ENCODE results near the gene TMEM31.

Gene TMEM31

GRCh38 chrX:103687696-103688201 is 23.0 kb upstream of the TMEM31 start:
- Histone ChIP-seq H3K9ac (ENCODE audit: low read length) (peak overlapping the region; percentile 91), H3K9me3 (ENCODE audit: control insufficient read depth, low read length) (no peaks in the 10 kb centered on the region), H3K27me3 (ENCODE audit: control insufficient read depth, insufficient read depth, low read length) (no peaks in the 10 kb centered on the region), H3K4me3 (ENCODE audit: low read length) (peak overlapping the region; percentile 67), H3K4me1 (ENCODE audit: control insufficient read depth, insufficient read depth, low read length) (peaks cover 6% of the 10 kb centered on the region), H3K36me3 (ENCODE audit: control insufficient read depth, insufficient read depth, low read length) (no peaks in the 10 kb centered on the region)

- H3K27me3 ChIP-seq (ENCODE audit: control insufficient read depth, insufficient read depth, low read length): no peaks in the 10 kb centered on the region
- H3K9ac ChIP-seq (ENCODE audit: low read length): no peak overlapping the region
- H3K36me3 ChIP-seq (ENCODE audit: control insufficient read depth, insufficient read depth, low read length): no peaks in the 10 kb centered on the region
- H3K4me3 ChIP-seq (ENCODE audit: low read length): no peak overlapping the region
- H3K4me1 ChIP-seq (ENCODE audit: control insufficient read depth, insufficient read depth, low read length): peaks cover 11% of the 10 kb centered on the region
- no peaks in the 10 kb centered on the region for H3K9me3 ChIP-seq (ENCODE audit: control insufficient read depth, low read length)
Measured at GRCh38 chrX:103688946-103689345, 21.8 kb upstream of the TMEM31 start.

- H3K4me1 ChIP-seq (ENCODE audit: control insufficient read depth, insufficient read depth, low read length): peaks cover 9% of the 10 kb centered on the region
- H3K9ac ChIP-seq (ENCODE audit: low read length): no peak overlapping the region
- H3K27me3 ChIP-seq (ENCODE audit: control insufficient read depth, insufficient read depth, low read length): no peaks in the 10 kb centered on the region
- H3K36me3 ChIP-seq (ENCODE audit: control insufficient read depth, insufficient read depth, low read length): no peaks in the 10 kb centered on the region
- H3K4me3 ChIP-seq (ENCODE audit: low read length): no peak overlapping the region
- H3K9me3 ChIP-seq (ENCODE audit: control insufficient read depth, low read length): no peaks in the 10 kb centered on the region
Measured at GRCh38 chrX:103691059-103691458, 19.6 kb upstream of the TMEM31 start.

GRCh38 chrX:103697687-103698086 is 13.0 kb upstream of the TMEM31 start:
- Histone ChIP-seq H3K9ac (ENCODE audit: low read length) (no peak overlapping the region), H3K4me3 (ENCODE audit: low read length) (no peak overlapping the region), H3K27me3 (ENCODE audit: control insufficient read depth, insufficient read depth, low read length) (no peaks in the 10 kb centered on the region), H3K9me3 (ENCODE audit: control insufficient read depth, low read length) (no peaks in the 10 kb centered on the region), H3K4me1 (ENCODE audit: control insufficient read depth, insufficient read depth, low read length) (peaks cover 6% of the 10 kb centered on the region), H3K36me3 (ENCODE audit: control insufficient read depth, insufficient read depth, low read length) (no peaks in the 10 kb centered on the region)

GRCh38 chrX:103699243-103699642 is 11.5 kb upstream of the TMEM31 start:
- no peaks in the 10 kb centered on the region for H3K27me3 ChIP-seq (ENCODE audit: control insufficient read depth, insufficient read depth, low read length)
- no peaks in the 10 kb centered on the region for H3K4me1 ChIP-seq (ENCODE audit: control insufficient read depth, insufficient read depth, low read length)
- H3K9ac ChIP-seq (ENCODE audit: low read length): no peak overlapping the region
- no peaks in the 10 kb centered on the region for H3K9me3 ChIP-seq (ENCODE audit: control insufficient read depth, low read length)
- H3K4me3 ChIP-seq (ENCODE audit: low read length): no peak overlapping the region
- H3K36me3 ChIP-seq (ENCODE audit: control insufficient read depth, insufficient read depth, low read length): no peaks in the 10 kb centered on the region

GRCh38 chrX:103704863-103705262 is 5.8 kb upstream of the TMEM31 start:
- no peaks in the 10 kb centered on the region for H3K27me3 ChIP-seq (ENCODE audit: control insufficient read depth, insufficient read depth, low read length)
- H3K36me3 ChIP-seq (ENCODE audit: control insufficient read depth, insufficient read depth, low read length): no peaks in the 10 kb centered on the region
- H3K9me3 ChIP-seq (ENCODE audit: control insufficient read depth, low read length): no peaks in the 10 kb centered on the region
- no peak overlapping the region for H3K4me3 ChIP-seq (ENCODE audit: low read length)
- H3K9ac ChIP-seq (ENCODE audit: low read length): no peak overlapping the region
- no peaks in the 10 kb centered on the region for H3K4me1 ChIP-seq (ENCODE audit: control insufficient read depth, insufficient read depth, low read length)

GRCh38 chrX:103716962-103717361 is 6.3 kb downstream of the TMEM31 start:
- Histone ChIP-seq H3K36me3 (ENCODE audit: control insufficient read depth, insufficient read depth, low read length) (no peaks in the 10 kb centered on the region), H3K9me3 (ENCODE audit: control insufficient read depth, low read length) (no peaks in the 10 kb centered on the region)

GRCh38 chrX:103718120-103718519 is 7.4 kb downstream of the TMEM31 start:
- Histone ChIP-seq H3K27me3 (ENCODE audit: control insufficient read depth, insufficient read depth, low read length) (no peaks in the 10 kb centered on the region), H3K4me3 (ENCODE audit: low read length) (no peak overlapping the region), H3K36me3 (ENCODE audit: control insufficient read depth, insufficient read depth, low read length) (no peaks in the 10 kb centered on the region), H3K4me1 (ENCODE audit: control insufficient read depth, insufficient read depth, low read length) (no peaks in the 10 kb centered on the region), H3K9me3 (ENCODE audit: control insufficient read depth, low read length) (no peaks in the 10 kb centered on the region), H3K9ac (ENCODE audit: low read length) (no peak overlapping the region)

More at GRCh38 chrX:103716962-103717361, 6.3 kb downstream of the TMEM31 start:
- H3K4me3 ChIP-seq (ENCODE audit: low read length): no peak overlapping the region
- no peaks in the 10 kb centered on the region for H3K4me1 ChIP-seq (ENCODE audit: control insufficient read depth, insufficient read depth, low read length)
- no peak overlapping the region for H3K9ac ChIP-seq (ENCODE audit: low read length)
- H3K27me3 ChIP-seq (ENCODE audit: control insufficient read depth, insufficient read depth, low read length): no peaks in the 10 kb centered on the region

- H3K36me3 ChIP-seq (ENCODE audit: control insufficient read depth, insufficient read depth, low read length): no peaks in the 10 kb centered on the region
- H3K9me3 ChIP-seq (ENCODE audit: control insufficient read depth, low read length): no peaks in the 10 kb centered on the region
- no peak overlapping the region for H3K4me3 ChIP-seq (ENCODE audit: low read length)
- no peak overlapping the region for H3K9ac ChIP-seq (ENCODE audit: low read length)
- no peaks in the 10 kb centered on the region for H3K4me1 ChIP-seq (ENCODE audit: control insufficient read depth, insufficient read depth, low read length)
- H3K27me3 ChIP-seq (ENCODE audit: control insufficient read depth, insufficient read depth, low read length): no peaks in the 10 kb centered on the region
Measured at GRCh38 chrX:103722505-103722904, 11.8 kb downstream of the TMEM31 start.

- H3K4me1 ChIP-seq (ENCODE audit: control insufficient read depth, insufficient read depth, low read length): no peaks in the 10 kb centered on the region
- no peak overlapping the region for H3K9ac ChIP-seq (ENCODE audit: low read length)
- H3K9me3 ChIP-seq (ENCODE audit: control insufficient read depth, low read length): no peaks in the 10 kb centered on the region
- no peaks in the 10 kb centered on the region for H3K27me3 ChIP-seq (ENCODE audit: control insufficient read depth, insufficient read depth, low read length)
- no peak overlapping the region for H3K4me3 ChIP-seq (ENCODE audit: low read length)
- H3K36me3 ChIP-seq (ENCODE audit: control insufficient read depth, insufficient read depth, low read length): no peaks in the 10 kb centered on the region
Measured at GRCh38 chrX:103726477-103726876, 15.8 kb downstream of the TMEM31 start.

- no peaks in the 10 kb centered on the region for H3K36me3 ChIP-seq (ENCODE audit: control insufficient read depth, insufficient read depth, low read length)
- no peaks in the 10 kb centered on the region for H3K9me3 ChIP-seq (ENCODE audit: control insufficient read depth, low read length)
- no peak overlapping the region for H3K9ac ChIP-seq (ENCODE audit: low read length)
- H3K4me1 ChIP-seq (ENCODE audit: control insufficient read depth, insufficient read depth, low read length): no peaks in the 10 kb centered on the region
- no peak overlapping the region for H3K4me3 ChIP-seq (ENCODE audit: low read length)
- no peaks in the 10 kb centered on the region for H3K27me3 ChIP-seq (ENCODE audit: control insufficient read depth, insufficient read depth, low read length)
Measured at GRCh38 chrX:103727115-103727514, 16.4 kb downstream of the TMEM31 start.

GRCh38 chrX:103729015-103729414 is 18.3 kb downstream of the TMEM31 start:
- Histone ChIP-seq H3K9ac (ENCODE audit: low read length) (no peak overlapping the region), H3K4me3 (ENCODE audit: low read length) (no peak overlapping the region), H3K27me3 (ENCODE audit: control insufficient read depth, insufficient read depth, low read length) (no peaks in the 10 kb centered on the region)

GRCh38 chrX:103730147-103730795 is 19.6 kb downstream of the TMEM31 start:
- Histone ChIP-seq H3K36me3 (ENCODE audit: control insufficient read depth, insufficient read depth, low read length) (no peaks in the 10 kb centered on the region), H3K9me3 (ENCODE audit: control insufficient read depth, low read length) (no peaks in the 10 kb centered on the region), H3K4me3 (ENCODE audit: low read length) (no peak overlapping the region), H3K4me1 (ENCODE audit: control insufficient read depth, insufficient read depth, low read length) (no peaks in the 10 kb centered on the region), H3K27me3 (ENCODE audit: control insufficient read depth, insufficient read depth, low read length) (no peaks in the 10 kb centered on the region), H3K9ac (ENCODE audit: low read length) (no peak overlapping the region)

More at GRCh38 chrX:103729015-103729414, 18.3 kb downstream of the TMEM31 start:
- Histone ChIP-seq H3K36me3 (ENCODE audit: control insufficient read depth, insufficient read depth, low read length) (no peaks in the 10 kb centered on the region), H3K4me1 (ENCODE audit: control insufficient read depth, insufficient read depth, low read length) (no peaks in the 10 kb centered on the region), H3K9me3 (ENCODE audit: control insufficient read depth, low read length) (no peaks in the 10 kb centered on the region)

All from mucosa of stomach (tissue), 1 donor.